NCI-H2196 treated with DMSO at 0.1 percent for 48 hours (cell line): ENCODE data around the gene NR3C1.
A peak's percentile ranks its signal among the peaks of the same experiment; 100 is the strongest.

Source experiments
- DNase-seq: peaks from one replicate; lab custom pipeline; 2025; ENCODE audit not compliant: unreplicated experiment; lab: John Stamatoyannopoulos, UW

The NR3C1 gene

DNA sequence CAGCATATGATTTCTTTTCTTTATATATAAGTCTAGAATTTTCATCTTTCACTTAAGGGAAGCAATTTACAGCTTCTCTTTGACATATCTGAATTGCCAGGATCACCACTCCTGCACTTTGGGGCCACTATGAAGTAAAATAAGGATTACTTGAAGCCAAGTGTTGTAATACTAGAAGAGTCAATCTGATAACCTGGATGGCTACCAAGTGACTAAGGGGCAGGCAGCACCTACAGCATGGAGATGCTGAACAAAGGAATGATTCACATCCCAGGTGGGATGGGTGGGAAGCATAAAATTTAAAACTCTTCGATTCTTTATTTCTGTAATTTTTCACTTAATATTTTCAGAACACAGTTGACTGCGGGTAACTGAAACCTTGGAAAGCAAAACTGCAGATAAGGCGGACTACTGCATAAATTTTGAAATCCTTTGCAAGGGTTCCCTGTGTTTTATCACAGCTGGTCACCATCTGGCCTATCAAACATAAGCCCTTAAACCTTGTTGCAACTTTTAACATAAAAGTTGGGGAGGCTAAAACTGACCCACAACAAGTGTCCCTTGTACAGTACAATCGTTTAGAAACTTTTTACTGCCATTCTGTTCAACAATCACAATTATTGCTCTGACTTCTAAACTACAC lies 31.2 kb downstream of the NR3C1 start:
- no peak for DNase-seq

DNA sequence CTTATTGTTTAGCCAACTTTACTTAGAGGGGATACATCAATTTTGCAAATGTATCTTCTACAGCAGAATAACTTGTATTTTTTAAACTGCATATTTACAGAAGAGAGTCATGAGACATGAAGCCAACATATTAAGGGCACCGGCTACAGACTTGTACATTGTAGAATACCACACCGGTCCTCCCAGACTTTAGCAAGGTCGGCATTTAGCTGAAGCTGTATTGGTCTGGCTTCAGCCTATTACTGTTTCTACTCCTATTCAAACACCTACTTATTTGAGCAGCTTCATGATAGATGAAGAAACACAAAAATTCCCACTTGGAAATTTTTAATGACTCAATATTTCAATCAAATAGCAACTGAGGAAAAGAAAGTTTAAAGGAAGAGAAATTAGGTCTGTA lies 33.0 kb downstream of the NR3C1 start:
- DNase-seq, result no peak

DNA sequence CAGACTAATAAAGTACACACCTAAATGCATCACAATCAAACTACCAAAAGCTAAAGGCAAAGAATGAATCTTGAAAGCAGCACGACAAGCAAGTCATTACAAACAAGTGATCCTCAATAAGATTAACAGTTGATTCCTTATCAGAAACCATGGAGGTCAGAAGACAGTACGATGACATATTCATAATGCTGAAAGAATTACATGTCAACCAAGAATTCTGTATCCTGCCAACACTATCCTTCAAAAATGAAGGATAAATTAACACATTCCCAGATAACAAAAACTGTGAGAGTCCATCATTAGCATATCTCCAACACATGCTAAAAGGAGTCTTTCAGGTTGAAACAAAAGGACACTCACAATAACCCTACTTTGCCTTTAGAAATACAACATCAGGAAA lies 39.4 kb downstream of the NR3C1 start:
- no peak for DNase-seq

GRCh38 chr5:143362664-143363227 lies 40.7 kb downstream of the NR3C1 start:
- no peak for DNase-seq

DNA sequence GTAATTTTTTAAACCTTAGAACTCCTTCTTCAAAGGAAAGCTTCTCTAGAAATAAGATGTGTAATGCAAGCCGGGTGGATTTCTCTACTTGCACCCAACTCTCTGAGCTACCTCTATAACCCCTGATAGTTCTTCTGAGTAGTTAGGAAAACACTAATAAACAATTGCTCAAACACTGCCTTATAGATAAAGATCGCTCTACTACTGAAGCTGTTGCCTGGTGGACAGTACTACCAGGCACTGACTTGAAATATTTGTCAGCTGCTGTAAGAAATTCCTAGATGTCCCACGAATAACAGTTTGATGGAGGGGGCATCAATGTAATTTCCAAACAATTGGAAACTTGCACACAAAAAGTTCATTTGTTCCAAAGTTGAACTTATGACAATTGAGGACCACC lies 42.0 kb downstream of the NR3C1 start:
- no peak for DNase-seq

DNA sequence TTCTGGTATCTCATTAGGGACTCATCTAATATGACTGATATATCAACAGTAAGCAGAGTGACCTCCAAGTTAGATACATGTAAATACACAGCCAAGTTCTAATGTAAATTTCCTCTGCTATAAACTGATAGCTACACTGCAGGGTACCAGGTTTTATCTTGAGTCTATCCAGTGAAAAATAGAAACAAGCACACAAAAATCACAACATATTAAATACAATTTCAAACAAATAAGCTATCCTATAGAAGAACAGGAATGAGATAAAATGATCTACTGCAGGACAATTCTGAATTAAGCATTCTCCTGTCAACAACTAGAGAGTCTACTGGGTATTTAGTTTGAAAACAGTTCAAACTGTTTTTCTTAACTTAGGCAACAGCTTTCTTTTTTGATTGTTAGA lies 42.7 kb downstream of the NR3C1 start:
- DNase-seq, result no peak

DNA sequence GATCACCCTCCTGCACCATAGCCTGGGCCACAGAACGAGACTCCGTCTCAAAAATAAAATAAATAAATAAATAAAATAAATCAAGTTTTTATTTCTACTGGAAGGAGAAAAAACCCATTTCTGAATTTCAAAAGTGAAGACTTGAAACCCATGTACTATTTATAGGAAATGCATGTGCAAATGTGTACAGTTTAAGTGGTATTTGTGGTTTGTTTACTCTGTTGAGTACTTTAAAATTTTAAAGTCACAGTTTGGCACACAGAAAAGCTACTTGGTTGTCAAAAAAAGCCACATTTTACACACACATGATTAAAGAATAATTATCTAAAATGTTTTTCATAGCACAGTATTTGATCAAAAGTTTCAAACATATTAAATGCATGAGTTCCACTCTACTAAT lies 43.6 kb downstream of the NR3C1 start:
- DNase-seq, result no peak

- no peak for DNase-seq
Observed at GRCh38 chr5:143356855-143357583, 46.5 kb downstream of the NR3C1 start.

DNA sequence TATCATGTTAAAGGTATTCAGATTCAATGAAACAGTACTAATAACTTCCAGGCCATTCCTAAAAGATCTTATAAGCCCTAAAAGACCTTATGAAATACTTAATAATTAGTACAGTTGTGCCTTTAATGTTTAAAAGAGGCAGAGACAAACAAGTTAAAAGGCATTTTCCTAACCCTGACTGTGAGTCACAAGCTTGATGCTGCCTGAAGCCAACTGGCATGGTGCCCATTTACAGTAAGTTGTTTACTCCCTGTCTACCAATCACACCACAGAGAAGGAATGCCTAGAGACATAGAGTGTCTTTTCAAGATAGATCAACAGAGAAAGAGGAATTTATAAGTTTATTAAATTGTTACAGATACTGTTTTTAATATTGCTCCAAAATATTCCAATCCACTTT lies 47.8 kb downstream of the NR3C1 start:
- peak; percentile 65 for DNase-seq

DNA sequence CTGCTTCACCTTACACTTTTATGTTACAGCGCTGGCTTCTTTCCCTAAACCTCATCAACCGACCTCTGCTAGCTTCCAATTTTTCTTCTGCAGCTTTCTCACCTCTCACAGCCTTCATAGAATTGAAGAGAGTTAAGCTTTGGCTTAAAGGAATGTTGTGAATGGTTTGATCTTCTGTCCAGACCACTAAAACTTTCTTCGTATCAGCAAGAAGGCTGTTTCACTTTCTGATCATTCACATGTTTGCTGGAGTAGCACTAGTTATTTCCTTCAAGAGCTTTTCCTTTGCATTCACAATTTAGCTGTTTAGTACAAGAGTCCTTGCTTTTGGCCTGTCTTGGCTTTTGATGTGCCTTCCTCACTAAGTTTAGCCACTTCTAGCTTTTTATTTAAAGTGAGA lies 49.5 kb downstream of the NR3C1 start:
- DNase-seq, result no peak

GRCh38 chr5:143352691-143353090 lies 50.8 kb downstream of the NR3C1 start:
- DNase-seq, result no peak

GRCh38 chr5:143350751-143351602 lies 52.5 kb downstream of the NR3C1 start:
- DNase-seq, result no peak

GRCh38 chr5:143350341-143350740 lies 53.1 kb downstream of the NR3C1 start:
- no peak for DNase-seq

GRCh38 chr5:143349177-143349576 lies 54.3 kb downstream of the NR3C1 start:
- no peak for DNase-seq

DNA sequence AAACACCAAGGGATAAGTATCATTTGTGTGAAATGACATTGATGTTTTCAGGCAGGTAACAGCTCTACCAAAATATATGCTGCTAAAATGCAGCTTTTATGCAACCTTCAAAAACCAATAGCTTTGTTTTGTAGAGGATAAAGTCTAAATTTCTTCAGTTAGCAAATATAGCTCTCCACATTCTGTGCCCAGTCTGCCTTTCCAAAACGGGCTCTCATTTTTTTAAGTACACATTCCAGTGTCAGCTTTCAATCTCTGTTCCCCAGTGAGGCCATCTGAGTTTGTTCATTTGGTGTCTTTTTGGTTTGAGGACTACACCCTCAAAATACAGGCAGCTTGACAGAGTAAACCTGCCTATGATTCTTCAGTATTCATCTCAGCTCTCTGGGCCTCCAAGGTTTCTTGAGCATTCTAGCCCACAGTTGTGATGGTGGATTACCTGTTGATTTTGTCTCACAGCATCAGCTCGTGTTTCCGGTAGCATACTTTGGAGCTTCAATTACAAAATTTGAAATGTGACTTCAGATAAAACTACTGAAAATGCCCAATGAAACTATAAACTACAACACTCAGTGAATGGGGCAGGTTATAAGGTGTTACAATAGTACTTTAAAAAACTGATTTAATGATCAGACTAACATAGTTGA lies 55.7 kb downstream of the NR3C1 start:
- DNase-seq, result no peak

DNA sequence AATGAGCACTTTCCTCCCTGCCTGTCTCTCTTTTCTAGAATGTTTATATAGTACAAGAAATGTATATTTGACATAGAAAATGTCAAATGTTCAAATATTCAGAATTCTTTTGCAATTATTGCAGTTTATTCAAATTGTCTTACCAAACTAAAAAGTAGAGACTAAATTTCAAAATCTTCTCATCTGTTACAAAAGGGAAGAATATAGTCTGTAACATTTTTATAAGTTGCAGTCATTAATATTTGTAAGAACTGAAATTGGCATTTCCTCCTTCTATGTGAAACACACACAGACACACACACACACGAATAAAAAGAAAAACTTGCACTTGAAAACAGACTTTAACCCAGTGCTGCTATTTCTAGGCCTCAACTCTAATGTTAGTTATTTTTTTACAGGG lies 56.4 kb downstream of the NR3C1 start:
- DNase-seq, result no peak

GRCh38 chr5:143345671-143346440 lies 57.6 kb downstream of the NR3C1 start:
- DNase-seq, result no peak

GRCh38 chr5:143343042-143343441 lies 60.4 kb downstream of the NR3C1 start:
- DNase-seq, result no peak

- DNase-seq, result no peak
Observed at GRCh38 chr5:143342607-143343006, 60.9 kb downstream of the NR3C1 start.

GRCh38 chr5:143341807-143342570 lies 61.5 kb downstream of the NR3C1 start:
- no peak for DNase-seq
